Stimulated activated CD4-positive, alpha-beta T cell treated with anti-CD3 and anti-CD28 coated beads, Interleukin-15, amount 100 ng/mL, for 1 hour (primary cell): Measurements from ENCODE around the gene SYK.

Experiments
- DNase-seq, 2 donors: peaks; one replicate each; pipeline ENCODE4 v3.0.0-alpha.2; 2020; ENCODE audit warnings: low read depth in 1 of 2, low spot score in 1 of 2

The SYK gene

DNA sequence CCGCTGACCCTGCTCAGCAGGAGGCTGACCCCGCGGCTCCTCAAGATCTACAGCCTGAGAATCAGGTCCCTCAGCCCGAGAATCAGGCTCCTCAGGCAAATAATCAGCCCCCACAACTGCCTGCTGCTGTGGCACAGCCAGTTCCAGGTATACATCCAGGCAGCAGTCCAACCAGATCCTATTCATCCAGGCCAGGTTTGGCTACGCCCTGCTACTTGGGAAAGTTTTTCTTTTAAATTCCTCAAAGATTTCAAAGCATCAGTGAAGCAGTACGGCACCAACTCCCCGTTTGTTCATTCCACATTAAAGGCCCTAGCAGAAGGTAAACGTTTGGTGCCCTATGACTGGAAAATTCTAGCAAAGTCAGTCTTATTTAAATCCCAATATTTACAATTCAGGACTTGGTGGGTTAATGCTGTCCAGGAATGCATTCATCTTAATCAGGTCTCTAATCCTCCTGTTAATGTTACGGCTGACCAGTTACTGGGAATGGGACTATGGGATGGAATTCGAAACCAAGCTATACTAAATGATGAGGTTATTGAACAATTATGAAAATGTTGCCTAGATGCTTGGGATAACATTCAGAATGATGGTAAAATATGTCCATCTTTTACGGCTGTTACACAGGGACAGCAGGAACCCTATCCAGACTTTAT, 102.3 kb downstream of the SYK start:
- no peak for DNase-seq

DNA sequence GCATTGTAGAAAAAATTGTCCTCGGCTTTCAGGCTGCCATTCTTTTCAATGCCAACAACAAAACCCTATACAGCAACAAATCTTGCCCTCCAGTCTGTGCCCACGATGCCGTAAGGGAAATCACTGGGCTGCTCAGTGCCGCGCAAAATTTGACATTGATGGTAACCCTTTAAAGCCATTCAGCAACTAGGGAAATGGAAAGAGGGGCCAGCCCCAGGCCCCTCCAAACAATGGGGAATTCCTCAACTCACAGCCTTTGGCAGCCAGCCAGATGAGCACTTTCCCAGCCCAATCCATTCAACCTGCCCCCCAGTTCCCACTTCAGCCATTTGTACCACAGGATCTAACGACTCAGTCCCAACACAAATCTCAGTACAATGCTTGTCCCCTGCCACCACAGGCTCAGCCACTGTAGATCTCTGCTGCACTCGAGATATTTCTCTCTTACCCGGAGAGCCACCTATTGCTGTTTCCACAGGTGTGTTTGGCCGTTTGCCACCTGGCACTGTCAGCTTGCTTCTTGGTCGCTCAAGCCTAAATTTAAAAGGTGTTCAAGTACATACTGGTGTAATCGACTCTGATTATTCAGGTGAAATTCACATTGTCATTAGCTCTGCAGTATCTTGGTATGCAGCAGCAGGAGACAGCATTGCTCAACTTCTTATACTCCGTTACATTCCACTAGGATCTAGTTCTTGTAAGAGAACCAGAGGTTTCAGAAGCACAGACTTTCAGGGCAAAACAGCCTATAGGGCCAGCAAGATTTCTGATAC, 103.3 kb downstream of the SYK start:
- DNase-seq: no peak

GRCh38 chr9:90905822-90906221, 104.2 kb downstream of the SYK start:
- no peak for DNase-seq

DNA sequence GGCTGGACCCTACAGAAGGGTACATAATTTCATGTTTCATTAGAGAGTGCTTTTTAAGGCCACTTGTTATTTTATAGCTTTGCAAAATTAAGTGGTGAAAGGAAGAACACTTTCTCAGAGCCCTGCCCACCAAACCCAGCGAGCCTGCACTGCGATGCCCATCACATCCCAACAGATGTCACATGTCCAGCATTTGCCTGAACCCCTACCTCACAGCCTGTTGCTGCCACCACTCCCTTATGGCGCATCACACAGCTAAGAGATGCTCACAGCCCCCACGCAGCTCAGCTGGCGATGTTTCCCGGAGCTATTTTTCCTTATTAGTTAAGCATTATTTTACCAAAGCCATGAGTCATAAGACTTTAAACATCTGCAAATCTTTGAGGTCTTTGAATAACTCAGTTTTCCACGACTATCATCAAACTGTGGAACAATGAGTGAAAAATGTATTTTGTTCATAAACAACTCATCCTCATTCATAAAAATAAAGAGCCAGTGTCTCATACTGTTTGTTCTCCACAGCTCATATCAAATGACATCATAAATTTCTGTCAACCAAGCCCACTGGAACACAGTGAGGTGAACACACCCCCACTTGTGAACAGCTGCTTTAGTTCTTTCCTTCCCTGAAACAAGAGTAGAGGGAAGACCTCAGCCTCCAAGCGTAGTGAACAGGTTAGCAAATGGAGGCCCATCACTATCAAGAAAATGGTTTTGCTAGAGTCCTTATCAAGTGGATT, 104.9 kb downstream of the SYK start:
- DNase-seq: no peak

GRCh38 chr9:90907056-90907445, 105.4 kb downstream of the SYK start:
- no peak for DNase-seq

- no peak for DNase-seq
Measured at GRCh38 chr9:90907790-90908189, 106.2 kb downstream of the SYK start.

- DNase-seq: no peak
Measured at GRCh38 chr9:90909225-90909624, 107.6 kb downstream of the SYK start.

DNA sequence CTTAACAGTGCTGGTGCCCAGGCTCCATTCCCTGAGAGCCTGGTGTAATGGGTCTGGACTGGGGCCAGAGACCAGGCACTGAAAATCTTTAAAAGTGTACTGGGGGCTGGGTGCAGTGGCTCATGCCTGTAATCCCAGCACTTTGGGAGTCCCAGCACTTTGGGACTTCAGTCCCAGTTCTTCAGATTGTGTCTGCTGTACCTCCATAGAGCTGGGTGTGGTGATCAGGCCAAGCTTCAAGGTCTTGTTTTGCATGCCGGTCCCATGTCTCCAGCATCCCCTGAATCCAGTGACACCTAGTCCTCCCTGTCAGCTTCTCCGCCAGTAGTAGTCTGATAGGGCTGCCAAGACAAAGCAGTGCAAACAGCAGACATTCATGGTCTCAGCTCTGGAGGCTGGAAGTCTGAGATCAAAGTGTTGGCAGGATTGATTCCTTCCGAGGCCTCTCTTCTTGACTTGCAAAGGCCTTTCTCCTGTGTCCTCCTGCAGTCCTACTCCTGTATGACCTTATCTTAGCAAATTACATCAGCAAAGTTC, 108.2 kb downstream of the SYK start:
- DNase-seq: no peak

- no peak for DNase-seq
Measured at GRCh38 chr9:90914196-90914595, 112.6 kb downstream of the SYK start.

GRCh38 chr9:90914868-90915483, 113.4 kb downstream of the SYK start:
- peak; percentile 45 to 50 for DNase-seq

DNA sequence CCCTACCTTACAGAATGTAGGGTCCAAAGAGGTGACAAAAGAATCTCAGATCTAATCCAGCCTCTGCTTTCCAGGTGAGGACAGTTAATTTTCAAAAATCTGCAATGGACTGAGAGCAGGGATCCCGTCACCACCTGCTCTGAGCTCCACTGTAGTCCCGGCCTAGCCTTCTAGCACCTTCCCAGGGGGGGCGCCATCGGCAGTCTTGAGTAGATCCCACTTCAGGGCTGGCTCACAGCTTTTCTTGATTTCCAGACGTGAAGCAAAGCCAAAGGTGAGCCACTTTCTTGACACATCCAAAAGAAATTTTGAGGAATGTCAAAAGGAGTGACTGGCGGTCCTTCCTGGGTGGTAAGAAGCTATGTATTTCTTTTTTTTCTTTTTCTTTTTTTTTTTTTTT, 114.1 kb downstream of the SYK start:
- DNase-seq: peak in 1 of 2 donors; percentile 17

DNA sequence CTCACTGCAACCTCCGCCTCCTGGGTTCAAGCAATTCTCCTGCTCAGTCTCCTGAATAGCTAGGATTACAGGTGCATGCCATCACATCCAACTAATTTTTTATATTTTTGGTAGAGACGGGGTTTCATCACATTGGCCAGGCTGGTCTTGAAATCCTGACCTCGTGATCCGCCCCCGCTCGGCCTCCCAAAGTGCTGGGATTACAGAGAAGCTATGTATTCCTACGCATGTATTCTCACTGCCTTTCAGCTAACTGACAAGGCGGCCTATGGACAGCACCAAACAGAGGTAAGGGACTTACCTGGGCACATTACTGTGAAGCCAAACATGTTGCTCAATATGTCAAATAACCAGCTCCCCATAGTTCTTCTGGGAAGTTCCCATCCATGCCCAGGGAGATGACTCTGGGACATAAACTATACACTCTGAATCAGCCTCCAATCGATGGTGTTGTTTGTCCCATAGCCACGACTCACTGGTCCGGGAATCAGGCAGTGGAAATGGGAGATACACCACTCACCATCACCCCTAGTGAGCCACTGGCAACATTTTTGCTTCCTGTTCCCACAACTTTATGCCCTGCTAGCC, 114.6 kb downstream of the SYK start:
- DNase-seq: no peak

DNA sequence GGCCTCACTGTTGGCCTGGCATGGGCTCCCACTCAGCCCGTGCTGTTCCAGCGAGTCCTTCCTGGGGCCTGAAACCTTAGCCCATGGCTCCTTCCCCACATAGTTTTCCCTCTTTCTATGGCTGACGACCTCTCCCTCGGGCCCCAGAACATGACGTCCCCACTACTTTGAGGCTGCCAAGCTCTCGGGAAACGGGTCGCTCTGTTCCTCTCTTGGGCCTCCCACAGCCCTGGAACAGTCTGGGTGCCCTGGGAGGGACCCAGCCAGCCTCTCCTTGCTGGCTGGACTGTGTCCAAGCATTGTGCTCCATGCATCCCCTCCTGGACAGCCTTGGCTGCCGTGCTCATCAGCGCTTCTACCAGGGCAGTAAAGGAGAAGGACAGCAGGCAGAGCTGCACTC, 118.3 kb downstream of the SYK start:
- DNase-seq: no peak

DNA sequence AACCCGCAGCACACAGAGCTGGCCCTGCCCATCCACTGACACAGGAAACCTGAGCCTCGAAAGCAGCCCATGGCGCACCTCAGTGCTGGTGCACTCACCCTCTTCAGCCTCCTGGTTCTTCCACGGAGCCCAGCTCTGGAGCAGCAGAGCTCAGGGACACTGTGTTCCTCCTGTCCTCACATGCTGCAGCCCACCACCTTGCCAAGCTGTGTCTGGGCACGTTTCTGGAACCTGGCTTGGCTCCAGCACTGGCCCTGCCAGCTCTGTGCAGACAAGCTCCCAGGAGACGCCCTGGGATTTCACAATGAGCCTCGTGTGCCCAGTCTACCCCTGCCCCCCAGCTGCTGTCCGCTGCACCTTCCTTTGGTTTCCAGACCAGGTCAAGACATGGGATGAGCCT, 119.5 kb downstream of the SYK start:
- DNase-seq: no peak

GRCh38 chr9:90921969-90922368, 120.3 kb downstream of the SYK start:
- no peak for DNase-seq

GRCh38 chr9:90925581-90926257, 124.1 kb downstream of the SYK start:
- DNase-seq: no peak

DNA sequence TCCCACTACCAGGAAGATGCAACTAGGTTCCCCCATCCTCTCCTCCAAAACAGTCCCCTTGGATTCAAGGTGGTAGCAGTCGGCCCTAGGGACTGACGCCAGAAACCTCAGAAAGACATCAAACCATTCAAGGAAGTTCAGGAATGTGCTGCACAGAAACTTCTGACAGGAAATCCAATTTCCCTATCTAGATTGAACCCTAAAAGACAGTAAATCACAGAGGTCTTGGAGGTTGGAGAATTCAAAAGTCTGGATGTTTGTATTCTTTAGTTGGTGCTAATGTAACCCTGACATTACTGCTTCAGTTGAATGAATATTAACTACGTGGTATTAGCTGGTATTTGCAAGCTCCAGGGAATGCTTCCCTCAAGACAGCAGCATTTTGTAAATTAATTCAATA, 125.3 kb downstream of the SYK start:
- DNase-seq: no peak

GRCh38 chr9:90927496-90927895, 125.9 kb downstream of the SYK start:
- DNase-seq: no peak

DNA sequence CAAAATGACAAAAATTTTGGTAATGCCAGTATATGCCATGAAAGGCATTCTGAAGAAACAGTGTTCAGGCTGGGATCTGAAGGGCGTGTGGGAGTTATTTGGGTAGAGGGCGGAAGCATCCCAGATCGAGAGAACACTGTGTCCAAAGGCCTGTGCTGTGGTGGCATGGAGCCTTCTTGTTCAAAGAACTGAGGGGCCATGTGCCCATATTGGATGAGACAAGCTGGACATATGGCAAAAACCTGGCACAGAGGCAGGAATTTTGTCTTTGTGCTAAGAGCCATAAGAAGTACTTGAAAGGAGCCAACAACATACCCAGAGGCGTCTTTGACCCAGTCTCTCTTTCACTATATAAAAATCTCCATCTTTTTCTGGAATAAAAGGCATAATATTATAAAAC, 128.0 kb downstream of the SYK start:
- DNase-seq: no peak

GRCh38 chr9:90933468-90933867, 131.8 kb downstream of the SYK start:
- DNase-seq: no peak

DNA sequence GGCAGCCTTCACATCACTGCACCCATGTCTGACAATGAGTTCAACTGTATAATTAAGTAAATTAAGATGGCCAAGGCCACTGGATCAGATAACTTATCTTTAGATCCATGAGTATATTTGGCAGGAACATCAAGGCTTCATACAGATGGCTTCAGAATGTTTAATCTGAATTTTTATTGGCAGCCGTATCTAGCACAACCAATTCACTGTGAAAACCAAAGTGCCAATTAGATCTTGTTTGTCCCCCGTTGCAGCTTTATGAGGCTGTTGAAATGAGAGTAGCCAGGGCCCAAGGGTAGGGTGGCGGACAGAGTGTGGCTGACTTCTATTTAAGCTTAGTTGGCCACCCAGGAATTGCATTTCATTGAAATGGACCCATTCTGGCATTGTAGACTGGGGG, 137.7 kb downstream of the SYK start:
- DNase-seq: no peak
